Measurements from ENCODE around the gene HBE1. TPM values are rescaled to one million over a fixed set of nuclear protein-coding genes. Genes with fewer than 3 reads are reported as not detected.

Gene HBE1
- total and polyA plus RNA-seq, 2 of the 4 experiments (the other 2 are of a cell fraction): 3.2 to 12.7 TPM

DNA sequence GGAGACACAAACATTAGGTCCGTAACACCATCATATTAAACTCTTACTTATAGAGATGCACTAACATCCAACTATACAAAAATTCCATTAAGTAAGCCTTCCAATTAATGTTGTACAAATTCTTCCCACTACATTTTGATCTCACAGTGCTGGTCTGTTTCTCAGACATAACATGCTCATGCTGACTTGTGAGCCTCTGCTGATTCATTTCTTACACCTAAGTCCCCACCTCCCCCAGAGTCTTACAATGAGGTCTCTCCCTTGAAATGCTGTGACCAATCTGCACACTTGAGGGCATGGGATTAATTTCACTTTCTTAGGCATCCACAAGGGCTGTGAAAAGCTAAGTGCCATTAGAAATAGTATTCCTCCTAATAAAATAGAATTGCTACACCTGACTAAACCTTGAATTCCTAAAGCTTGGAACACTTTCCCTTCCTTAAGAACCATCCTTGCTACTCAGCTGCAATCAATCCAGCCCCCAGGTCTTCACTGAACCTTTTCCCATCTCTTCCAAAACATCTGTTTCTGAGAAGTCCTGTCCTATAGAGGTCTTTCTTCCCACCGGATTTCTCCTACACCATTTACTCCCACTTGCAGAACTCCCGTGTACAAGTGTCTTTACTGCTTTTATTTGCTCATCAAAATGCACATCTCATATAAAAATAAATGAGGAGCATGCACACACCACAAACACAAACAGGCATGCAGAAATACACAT, 22.1 kb downstream of the HBE1 start:
- BruUV-seq (replicated peaks): no TSS peak
- POLR2A ChIA-PET (ENCODE audit: unreplicated experiment): no interaction called here
- TF ChIP-seq, protein P1, sequence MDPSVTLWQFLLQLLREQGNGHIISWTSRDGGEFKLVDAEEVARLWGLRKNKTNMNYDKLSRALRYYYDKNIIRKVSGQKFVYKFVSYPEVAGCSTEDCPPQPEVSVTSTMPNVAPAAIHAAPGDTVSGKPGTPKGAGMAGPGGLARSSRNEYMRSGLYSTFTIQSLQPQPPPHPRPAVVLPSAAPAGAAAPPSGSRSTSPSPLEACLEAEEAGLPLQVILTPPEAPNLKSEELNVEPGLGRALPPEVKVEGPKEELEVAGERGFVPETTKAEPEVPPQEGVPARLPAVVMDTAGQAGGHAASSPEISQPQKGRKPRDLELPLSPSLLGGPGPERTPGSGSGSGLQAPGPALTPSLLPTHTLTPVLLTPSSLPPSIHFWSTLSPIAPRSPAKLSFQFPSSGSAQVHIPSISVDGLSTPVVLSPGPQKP (IDR thresholded peaks at IDR 0.05; ENCODE audit: borderline replicate concordance, low read depth, low read length): no peak
- TF ChIP-seq MAZ (IDR thresholded peaks at IDR 0.05; ENCODE audit: borderline replicate concordance, low read depth, low read length) (no peak), RAD21 (IDR thresholded peaks at IDR 0.05; ENCODE audit: low read length) (no peak), BHLHE40 (IDR thresholded peaks at IDR 0.05; ENCODE audit: low read depth, low read length) (no peak), POLR2A (IDR thresholded peaks at IDR 0.05; ENCODE audit: low read depth, low read length) (no peak), RCOR1 (IDR thresholded peaks at IDR 0.05; ENCODE audit: insufficient replicate concordance, low read length) (no peak), SMC3 (IDR thresholded peaks at IDR 0.05; ENCODE audit: low read depth, low read length) (no peak), USF2 (IDR thresholded peaks at IDR 0.05; ENCODE audit: low read depth, low read length) (no peak), FOS (IDR thresholded peaks at IDR 0.05; ENCODE audit: low read depth, low read length) (no peak), MXI1 (IDR thresholded peaks at IDR 0.05; ENCODE audit: borderline replicate concordance, low read depth, low read length) (no peak), MAFK (IDR thresholded peaks at IDR 0.05; ENCODE audit: low read depth, low read length) (no peak), RFX5 (IDR thresholded peaks at IDR 0.05; ENCODE audit: low read depth, low read length) (no peak), NFE2L2 (IDR thresholded peaks at IDR 0.05; ENCODE audit: low read depth, low read length) (no peak), CHD1 (IDR thresholded peaks at IDR 0.05; ENCODE audit: low read depth, low read length) (no peak)
- TF ChIP-seq, protein P2, sequence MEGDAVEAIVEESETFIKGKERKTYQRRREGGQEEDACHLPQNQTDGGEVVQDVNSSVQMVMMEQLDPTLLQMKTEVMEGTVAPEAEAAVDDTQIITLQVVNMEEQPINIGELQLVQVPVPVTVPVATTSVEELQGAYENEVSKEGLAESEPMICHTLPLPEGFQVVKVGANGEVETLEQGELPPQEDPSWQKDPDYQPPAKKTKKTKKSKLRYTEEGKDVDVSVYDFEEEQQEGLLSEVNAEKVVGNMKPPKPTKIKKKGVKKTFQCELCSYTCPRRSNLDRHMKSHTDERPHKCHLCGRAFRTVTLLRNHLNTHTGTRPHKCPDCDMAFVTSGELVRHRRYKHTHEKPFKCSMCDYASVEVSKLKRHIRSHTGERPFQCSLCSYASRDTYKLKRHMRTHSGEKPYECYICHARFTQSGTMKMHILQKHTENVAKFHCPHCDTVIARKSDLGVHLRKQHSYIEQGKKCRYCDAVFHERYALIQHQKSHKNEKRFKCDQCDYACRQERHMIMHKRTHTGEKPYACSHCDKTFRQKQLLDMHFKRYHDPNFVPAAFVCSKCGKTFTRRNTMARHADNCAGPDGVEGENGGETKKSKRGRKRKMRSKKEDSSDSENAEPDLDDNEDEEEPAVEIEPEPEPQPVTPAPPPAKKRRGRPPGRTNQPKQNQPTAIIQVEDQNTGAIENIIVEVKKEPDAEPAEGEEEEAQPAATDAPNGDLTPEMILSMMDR (conservative IDR thresholded peaks at IDR 0.05; ENCODE audit: low read depth, low read length): no peak

More for the DNA sequence above, 22.1 kb downstream of the HBE1 start:
- no peak overlapping the region for H3K4me2 ChIP-seq (ENCODE audit: low read depth, low read length)
- no peak overlapping the region for H2BK5ac ChIP-seq (ENCODE audit: low read depth, low read length, poor library complexity, severe bottlenecking)
- no peaks in the 10 kb centered on the region for H3K36me3 ChIP-seq (ENCODE audit: control insufficient read depth, insufficient read depth, low read length)
- WGBS, 2 experiments (ENCODE audit: extremely low coverage in 2 of 2, insufficient read length in 1 of 2): 69% methylated on average over 2 of the region's 3 CpGs; no CpG with 5 or more reads in 1 of the 2 experiments
- H2BK15ac ChIP-seq (ENCODE audit: low read depth, low read length): 0 out of 3 replicates have a peak overlapping the region, but pooled peaks have one; percentile 42
- H3K4ac ChIP-seq (ENCODE audit: low read depth, low read length): peak overlapping the region; percentile 51; the same call in 1 of the 2 replicates
- H2AK9ac ChIP-seq (replicated peaks; ENCODE audit: low read depth, low read length, poor library complexity): no peak overlapping the region
- H3K9me1 ChIP-seq (ENCODE audit: insufficient read depth, low read length): peaks cover 7% of the 10 kb centered on the region; the same call in 1 of the 2 replicates
- peak overlapping the region; percentile 33; the same call in 1 of the 2 replicates for H3K18ac ChIP-seq (ENCODE audit: low read depth, low read length)
- no peak overlapping the region for H2AFZ ChIP-seq (replicated peaks; ENCODE audit: low read length, poor library complexity)
- peak overlapping the region; percentile 64 for H2BK20ac ChIP-seq (ENCODE audit: low read depth, low read length)
- H3K4me1 ChIP-seq (ENCODE audit: control insufficient read depth, insufficient read depth, low read length): peaks cover 2% of the 10 kb centered on the region; the same call in 1 of the 2 replicates
- intact Hi-C loops (cut with micrococcal nuclease): no loop called here
- no peak overlapping the region for H3K4me3 ChIP-seq (ENCODE audit: insufficient read depth, low read depth, low read length)
- H3K23ac ChIP-seq (ENCODE audit: low read depth, low read length): no peak overlapping the region
- H3K27me3 ChIP-seq (ENCODE audit: control insufficient read depth, insufficient read depth, low read length): no peaks in the 10 kb centered on the region
- 0 out of 2 replicates have a peak overlapping the region, but pooled peaks have one; percentile 6 for H3K14ac ChIP-seq (replicated peaks; ENCODE audit: low read depth, low read length)
- H3K27ac ChIP-seq (ENCODE audit: insufficient read depth, low read length): no peak overlapping the region
- no peak overlapping the region for H3K9ac ChIP-seq (ENCODE audit: low read depth, low read length)
- no peak overlapping the region for H2AK5ac ChIP-seq (ENCODE audit: low read depth, low read length)
- H4K20me1 ChIP-seq (ENCODE audit: insufficient read depth, low read length): no peaks in the 10 kb centered on the region
- no peaks in the 10 kb centered on the region for H3K79me1 ChIP-seq (ENCODE audit: low read depth in 1 of 2, low read length in 2 of 2)
- H4K5ac ChIP-seq (ENCODE audit: low read depth, low read length): peak overlapping the region; percentile 11; the same call in 1 of the 2 replicates
- peak; percentile 11; the same call in 1 of the 2 replicates for ATAC-seq (ENCODE audit: low read depth)
- peak overlapping the region; percentile 19 for H4K91ac ChIP-seq (ENCODE audit: insufficient read depth, low read depth, low read length)
- H3K9me3 ChIP-seq (ENCODE audit: control insufficient read depth, insufficient read depth, low read length): no peaks in the 10 kb centered on the region
- H4K8ac ChIP-seq (ENCODE audit: low read depth in 2 of 2, low read length in 2 of 2): peak overlapping the region; percentile 35 to 57; a peak in 2 of 4 replicates
- H3K56ac ChIP-seq (ENCODE audit: extremely low read depth, insufficient read depth, low read length): no peak overlapping the region
- CTCF ChIA-PET: no interaction called here
- in situ Hi-C loops (cut with MboI; ENCODE audit: low sequenced_read_pairs): no loop called here
- H2BK120ac ChIP-seq (ENCODE audit: low read depth, low read length): peak overlapping the region; percentile 66
- DNase-seq: peak; percentile 23
- dilution Hi-C loops (cut with HindIII; ENCODE audit: low sequenced_read_pairs, unreplicated experiment): no loop called here
